GM21526 (cell line): ENCODE measurements around the gene STARD5.

Experiments used
- ATAC-seq: cut with Tn5 transposase; IDR thresholded peaks from one replicate; pipeline ENCODE4 v1.9.1; 2021; ENCODE audit warnings: moderate library complexity; ENCODE audit not compliant: unreplicated experiment, low FRiP score

Gene STARD5

GRCh38 chr15:81261172-81261811 lies 62.6 kb downstream of the STARD5 start:
- ATAC-seq, result no peak

GRCh38 chr15:81259760-81260298 lies 64.1 kb downstream of the STARD5 start:
- ATAC-seq, result no peak
